ENCODE measurements around the gene FGF18. TPM values are rescaled to one million over a fixed set of nuclear protein-coding genes. Genes with fewer than 3 reads are reported as not detected.

The FGF18 gene
- total RNA-seq (2013; cell fraction: nucleolus; rRNA removed), result not detected in 2 replicates
- total RNA-seq (2014; rRNA removed) (0.06 and 0.11 TPM in 2 replicates), total RNA-seq (2014; rRNA removed; fragmentation: Illumina TruSeq; extraction: Trizol) (0.04 TPM in 1 of 2 replicates, not detected in the other), total RNA-seq (2021) (not detected in 2 replicates), polyA plus RNA-seq (2011; rRNA removed) (0.03 TPM in 1 of 2 replicates, not detected in the other), polyA plus RNA-seq (2014; fragmentation: Illumina TruSeq; extraction: Trizol) (not detected in 2 replicates), polyA plus RNA-seq (2014; fragmentation: Nextera tagmentation; extraction: Ambion mirVana) (not detected), polyA plus RNA-seq (2014; rRNA removed) (0.09 TPM in 1 of 2 replicates, not detected in the other), polyA plus RNA-seq (2016; fragmentation: Nextera tagmentation; extraction: Ambion mirVana) (under 1 TPM in 1 of 2 experiments, not detected in 1; 0.10 TPM), polyA minus RNA-seq (2011; rRNA and poly(A)+ RNA removed) (not detected in 2 replicates), Bru-seq, nascent RNA (percentile 37 among the genes with signal in this experiment), BruChase-seq, experiment 1, labeled RNA remaining after a 6-hour chase (percentile 42 among the genes with signal in this experiment), BruChase-seq, experiment 2, labeled RNA remaining after a 2-hour chase (percentile 47 among the genes with signal in this experiment)
- polyA plus RNA-seq (2011; ENCODE audit: low read depth), result not detected
- 0.03 TPM in 1 of 2 replicates, not detected in the other for polyA plus RNA-seq (2011; cell fraction: cytosol; rRNA removed)
- 0.09 TPM in 2 replicates for polyA plus RNA-seq (2011; cell fraction: nucleus; rRNA removed)
- polyA plus RNA-seq (2012), result 0.07 TPM in 1 of 2 replicates, not detected in the other
- not detected in 2 replicates for polyA minus RNA-seq (2011; cell fraction: cytosol; rRNA and poly(A)+ RNA removed)
- not detected in 2 replicates for polyA minus RNA-seq (2011; cell fraction: nucleus; rRNA and poly(A)+ RNA removed)
- long read RNA-seq, experiment 1, result 0 reads
- long read RNA-seq, experiment 2, result 0 reads

GRCh38 chr5:171418982-171419687, at the start of gene FGF18:
Gene FGF18, plus strand, starts transcription at chr5:171419647. Its CDS starts 553 bp downstream, at chr5:171420200.
- TF ChIP-seq MTA2 (IDR thresholded peaks at IDR 0.05; ENCODE audit: low read depth), result no peak
- 0 out of 2 replicates have a peak, but pooled peaks have one; percentile 40 for TF ChIP-seq HDAC2 (IDR thresholded peaks at IDR 0.05)
- TF ChIP-seq TCF7 (IDR thresholded peaks at IDR 0.05; ENCODE audit: borderline replicate concordance), result peak; percentile 78
- TF ChIP-seq NFYA (IDR thresholded peaks at IDR 0.05; ENCODE audit: borderline replicate concordance, low read depth, low read length), result no peak
- peak in 1 of 2 experiments; percentile 58; a peak in 2 of 4 replicates for TF ChIP-seq BHLHE40 (IDR thresholded peaks at IDR 0.05; ENCODE audit: borderline replicate concordance in 1 of 2, low read depth in 2 of 2, low read length in 1 of 2)
- peak; percentile 54 for TF ChIP-seq RUNX3 (IDR thresholded peaks at IDR 0.05; ENCODE audit: low read length)
- no peak for TF ChIP-seq BCL3 (IDR thresholded peaks at IDR 0.05; ENCODE audit: borderline replicate concordance, insufficient read depth, low read depth, low read length, poor library complexity, severe bottlenecking)
- peak; percentile 95 for TF ChIP-seq HDAC6 (IDR thresholded peaks at IDR 0.05; ENCODE audit: unreplicated experiment)
- TF ChIP-seq RELB (IDR thresholded peaks at IDR 0.05; ENCODE audit: low read depth), result no peak
- peak in 1 of 2 experiments; percentile 72; a peak in 2 of 3 replicates for TF ChIP-seq EGR1 (IDR thresholded peaks at IDR 0.05; ENCODE audit: borderline replicate concordance in 1 of 2, low read depth in 2 of 2, low read length in 2 of 2)
- Histone ChIP-seq H3K4me2 (ENCODE audit: control insufficient read depth, insufficient read depth) (peak within 1 kb of the TSS; percentile 95), H3K79me2 (ENCODE audit: control insufficient read depth, insufficient read depth, low read length) (no peaks in the 10 kb centered on the region), H3K4me3 (peak within 1 kb of the TSS; percentile 55; the same call in 1 of the 2 replicates), H2AFZ (ENCODE audit: control insufficient read depth, low read depth, low read length) (peak within 1 kb of the TSS; percentile 12; the same call in 1 of the 2 replicates), H3K9ac (ENCODE audit: control insufficient read depth, insufficient read depth, low read length) (no peak within 1 kb of the TSS), H4K20me1 (ENCODE audit: control insufficient read depth, insufficient read depth) (no peaks in the 10 kb centered on the region), H3K4me1 (ENCODE audit: control insufficient read depth, insufficient read depth, low read length) (peaks cover 7% of the 10 kb centered on the region), H3K27me3 (replicated peaks in 1 of 2; ENCODE audit: control insufficient read depth in 2 of 2, insufficient read depth in 2 of 2, low read length in 1 of 2) (peaks cover 4 to 5% of the 10 kb centered on the region in 2 experiments; a peak in 3 of 4 replicates), H3K27ac (ENCODE audit: control insufficient read depth, insufficient read depth) (no peak within 1 kb of the TSS), H3K9me3 (replicated peaks; ENCODE audit: control insufficient read depth, insufficient read depth, low read length) (no peaks in the 10 kb centered on the region), H3K36me3 (ENCODE audit: control insufficient read depth in 2 of 2, insufficient read depth in 2 of 2, low read length in 1 of 2) (no peaks in the 10 kb centered on the region; a peak in 1 of 4 replicates)
- CTCF ChIA-PET, result interaction anchor here (0.6 to 2.3 kb wide), 17 partner anchors 11 to 640 kb away, joined by 3 to 11 read pairs (median 5); no protein-coding TSS in a partner anchor
- in situ Hi-C loops (cut with MboI) (loop anchor here (5.0 to 25.0 kb wide), 3 partner anchors 488 to 868 kb away; partner anchors contain the start of gene UBTD2), intact Hi-C loops (cut with micrococcal nuclease; ENCODE audit: unreplicated experiment) (loop anchor here (1.0 to 10.0 kb wide), 4 partner anchors 433 to 621 kb away; partner anchors contain the start of gene FBXW11)
- SMC1A ChIA-PET (ENCODE audit: uncharacterized antibody, unreplicated experiment), result interaction anchor here (0.9 to 1.9 kb wide), 5 partner anchors 8 to 588 kb away, joined by 3 to 11 read pairs (median 3); partner anchors contain the start of gene FBXW11
- DNase-seq (ENCODE audit: low read depth, low spot score) (no peak), ATAC-seq (peak; percentile 74), FAIRE-seq (no peak)
- WGBS (ENCODE audit: insufficient coverage, insufficient replicate concordance, low lambda C conversion rate, missing lambda C conversion rate), result 1% methylated on average over 45 of the region's 74 CpGs
- BruUV-seq (replicated peaks), result no TSS peak
- POLR2A ChIA-PET, result interaction anchor here (0.6 kb wide), 2 partner anchors 52 to 768 kb away, joined by 3 to 5 read pairs; no protein-coding TSS in a partner anchor
- RAD21 ChIA-PET (ENCODE audit: unreplicated experiment), result interaction anchor here (0.6 to 2.1 kb wide), 6 partner anchors 65 to 493 kb away, joined by 3 to 17 read pairs (median 3); no protein-coding TSS in a partner anchor
